Measurements from ENCODE around the gene DSE. TPM values are rescaled to one million over a fixed set of nuclear protein-coding genes. Genes with fewer than 3 reads are reported as not detected.

DSE gene
- total RNA-seq, 1 experiment from 2014 or later = 38.5 TPM

DNA sequence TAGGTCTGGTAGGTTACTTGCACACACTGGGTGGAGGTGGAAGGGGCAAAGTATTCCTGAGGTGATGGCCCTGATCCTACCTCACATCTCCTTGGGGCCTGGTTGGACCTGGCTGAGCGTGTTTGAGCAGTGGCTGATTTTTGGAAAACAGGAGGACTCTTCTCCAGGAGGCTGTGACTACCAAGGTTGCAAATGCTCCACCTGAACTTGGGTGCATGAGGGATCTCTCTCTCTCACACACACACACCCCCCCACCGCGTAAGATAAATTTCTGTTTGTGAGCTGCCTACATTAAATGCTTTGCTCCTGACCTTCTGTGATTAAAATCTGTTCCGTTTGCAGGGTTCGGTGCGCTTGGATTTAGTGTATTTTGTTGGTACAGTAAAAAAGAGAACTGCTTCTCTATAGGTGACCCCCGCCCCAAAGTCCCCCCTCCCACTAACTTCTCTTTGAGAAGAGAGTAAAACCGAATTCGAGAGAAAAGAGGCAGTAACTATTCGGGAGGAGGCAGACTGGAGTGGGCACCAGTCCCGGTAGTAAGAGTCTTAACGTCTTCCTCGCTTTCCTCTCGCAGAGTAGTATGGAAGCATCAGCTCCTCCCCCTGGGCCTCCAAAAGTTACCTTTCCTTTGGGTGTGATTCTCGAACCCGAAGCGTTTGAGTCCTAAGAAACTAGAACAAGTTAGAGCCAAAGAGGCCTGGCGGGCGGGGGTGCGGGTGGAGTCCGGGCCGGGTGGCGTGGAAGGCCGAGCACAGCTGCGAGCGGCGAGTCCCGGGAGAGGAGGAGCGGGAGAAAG, 585 bp upstream of the DSE start:
- peaks cover 35% of the 10 kb centered on the region for H3K79me2 ChIP-seq (ENCODE audit: insufficient read depth, low read length)

More for the DNA sequence above, 585 bp upstream of the DSE start:
- Histone ChIP-seq H3K4me1 (ENCODE audit: control insufficient read depth in 1 of 2, insufficient read depth in 2 of 2, low read length in 2 of 2) (peaks cover 7 to 21% of the 10 kb centered on the region in 2 experiments), H3K4me2 (ENCODE audit: low read length) (peak overlapping the region; percentile 93), H4K20me1 (ENCODE audit: insufficient read depth) (no peaks in the 10 kb centered on the region), H3K9me3 (ENCODE audit: control insufficient read depth in 1 of 2, insufficient read depth in 1 of 2, low read depth in 1 of 2, low read length in 2 of 2) (no peaks in the 10 kb centered on the region), H3K36me3 (ENCODE audit: control insufficient read depth in 1 of 2, insufficient read depth in 2 of 2, low read length in 2 of 2) (no peaks in the 10 kb centered on the region), H3K4me3 (replicated peaks in 1 of 2; ENCODE audit: low read depth in 1 of 2, low read length in 2 of 2) (peak overlapping the region; percentile 74 to 84), H3K27me3 (ENCODE audit: insufficient read depth, low read length) (no peaks in the 10 kb centered on the region), H3K9ac (ENCODE audit: low read length) (peak overlapping the region; percentile 87), H2AFZ (ENCODE audit: low read depth, low read length, poor library complexity, severe bottlenecking) (peak overlapping the region; percentile 89), H3K27ac (ENCODE audit: low read depth, low read length) (peak overlapping the region; percentile 78), H3K9me2 (ENCODE audit: insufficient read depth) (no peaks in the 10 kb centered on the region)
- TF ChIP-seq ZFX (IDR thresholded peaks at IDR 0.05) (no peak), SP1 (IDR thresholded peaks at IDR 0.05; ENCODE audit: low read depth) (no peak), CBX3 (IDR thresholded peaks at IDR 0.05; ENCODE audit: low read depth) (no peak)
- TF ChIP-seq, protein P1, sequence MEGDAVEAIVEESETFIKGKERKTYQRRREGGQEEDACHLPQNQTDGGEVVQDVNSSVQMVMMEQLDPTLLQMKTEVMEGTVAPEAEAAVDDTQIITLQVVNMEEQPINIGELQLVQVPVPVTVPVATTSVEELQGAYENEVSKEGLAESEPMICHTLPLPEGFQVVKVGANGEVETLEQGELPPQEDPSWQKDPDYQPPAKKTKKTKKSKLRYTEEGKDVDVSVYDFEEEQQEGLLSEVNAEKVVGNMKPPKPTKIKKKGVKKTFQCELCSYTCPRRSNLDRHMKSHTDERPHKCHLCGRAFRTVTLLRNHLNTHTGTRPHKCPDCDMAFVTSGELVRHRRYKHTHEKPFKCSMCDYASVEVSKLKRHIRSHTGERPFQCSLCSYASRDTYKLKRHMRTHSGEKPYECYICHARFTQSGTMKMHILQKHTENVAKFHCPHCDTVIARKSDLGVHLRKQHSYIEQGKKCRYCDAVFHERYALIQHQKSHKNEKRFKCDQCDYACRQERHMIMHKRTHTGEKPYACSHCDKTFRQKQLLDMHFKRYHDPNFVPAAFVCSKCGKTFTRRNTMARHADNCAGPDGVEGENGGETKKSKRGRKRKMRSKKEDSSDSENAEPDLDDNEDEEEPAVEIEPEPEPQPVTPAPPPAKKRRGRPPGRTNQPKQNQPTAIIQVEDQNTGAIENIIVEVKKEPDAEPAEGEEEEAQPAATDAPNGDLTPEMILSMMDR (IDR thresholded peaks at IDR 0.05 in 2 of 3, conservative IDR thresholded peaks at IDR 0.05 in 1 of 3; ENCODE audit: borderline replicate concordance in 1 of 3, insufficient read depth in 1 of 3, low read depth in 2 of 3, low read length in 2 of 3) = no peak
- ChIA-PET CTCF (interaction anchor here (0.8 to 1.6 kb wide), 2 partner anchors 9 to 82 kb away, joined by 3 to 4 read pairs; no protein-coding TSS in a partner anchor), POLR2A (interaction anchor here (0.9 kb wide), 1 partner anchor 102 kb away, joined by 3 read pairs; no protein-coding TSS in a partner anchor), RAD21 (ENCODE audit: low non-redundant PET in 1 of 2, low total read pairs in 2 of 2, uncharacterized antibody in 2 of 2, unreplicated experiment in 2 of 2) (no interaction called here)
- TSS peak; percentile 57 for BruUV-seq (replicated peaks)
- peak; percentile 64; the same call in 1 of the 2 replicates for ATAC-seq
- DNase-seq (ENCODE audit: low read depth, low spot score) = peak; percentile 46
- intact Hi-C loops (cut with micrococcal nuclease) = no loop called here
